ENCODE data around the gene FGF1. TPM values are rescaled to one million over a fixed set of nuclear protein-coding genes. Genes with fewer than 3 reads are reported as not detected.

The FGF1 gene
- polyA plus RNA-seq, 1 of the 3 experiments (the other 2 are of a cell fraction) = 5.3 TPM

GRCh38 chr5:142726188-142726731 is 40.4 kb upstream of the FGF1 start:
- Histone ChIP-seq H3K36me3 (replicated peaks in 1 of 2; ENCODE audit: control insufficient read depth in 1 of 2, insufficient read depth in 2 of 2, low read length in 1 of 2) (no peaks in the 10 kb centered on the region), H3F3A (replicated peaks; ENCODE audit: insufficient read depth) (peaks cover 28% of the 10 kb centered on the region), H4K20me1 (ENCODE audit: insufficient read depth) (peaks cover 3% of the 10 kb centered on the region; the same call in 1 of the 2 replicates), H3K9me2 (no peaks in the 10 kb centered on the region), H3K4me2 (peak overlapping the region; percentile 46; the same call in 1 of the 2 replicates), H3K79me2 (ENCODE audit: insufficient read depth) (no peaks in the 10 kb centered on the region), H3K27ac (ENCODE audit: low read depth in 2 of 2, low read length in 1 of 2) (peak overlapping the region; percentile 43 to 98; a peak in 3 of 4 replicates), H3K27me3 (ENCODE audit: insufficient read depth) (no peaks in the 10 kb centered on the region), H3K9ac (peak overlapping the region; percentile 66; the same call in 1 of the 2 replicates), H3K9me3 (no peaks in the 10 kb centered on the region), H3K4me1 (ENCODE audit: control insufficient read depth in 1 of 2, insufficient read depth in 2 of 2, low read depth in 1 of 2, low read length in 1 of 2) (peaks cover 0 to 25% of the 10 kb centered on the region in 2 experiments), H2AFZ (ENCODE audit: low read depth) (no peak overlapping the region), H3K4me3 (ENCODE audit: low read depth in 2 of 2, low read length in 1 of 2) (no peak overlapping the region)
- POLR2A ChIA-PET = no interaction called here
- CTCF ChIA-PET = interaction anchor here (0.8 to 29.7 kb wide), 3 partner anchors 7 to 154 kb away, joined by 3 to 472 read pairs (median 6); no protein-coding TSS in a partner anchor
- no peak for DNase-seq
- 29% methylated on average over 2 of the region's 2 CpGs for WGBS (ENCODE audit: low lambda C conversion rate)
- TF ChIP-seq TCF12 (IDR thresholded peaks at IDR 0.05) (peak; percentile 96), FOSL2 (IDR thresholded peaks at IDR 0.05; ENCODE audit: borderline replicate concordance, low read depth) (peak; percentile 78), RFX5 (IDR thresholded peaks at IDR 0.05; ENCODE audit: low read length) (no peak), PBX3 (IDR thresholded peaks at IDR 0.05) (peak; percentile 64), MAX (IDR thresholded peaks at IDR 0.05; ENCODE audit: low read depth) (peak; percentile 65), GATA2 (CRISPR knock-in tag; IDR thresholded peaks at IDR 0.05) (no peak), TEAD4 (IDR thresholded peaks at IDR 0.05; ENCODE audit: borderline replicate concordance, insufficient read depth) (peak; percentile 65; the same call in 1 of the 2 replicates), RCOR1 (IDR thresholded peaks at IDR 0.05; ENCODE audit: low read length) (no peak), NFIC (IDR thresholded peaks at IDR 0.05; ENCODE audit: borderline replicate concordance) (peak; percentile 63), EP300 (IDR thresholded peaks at IDR 0.05; ENCODE audit: borderline replicate concordance in 1 of 2, low read depth in 1 of 2, low read length in 1 of 2) (peak; percentile 59 to 61; a peak in 3 of 4 replicates), ELF1 (IDR thresholded peaks at IDR 0.05) (no peak; the same call in 1 of the 2 replicates), JUND (IDR thresholded peaks at IDR 0.05) (peak; percentile 77), TAF1 (IDR thresholded peaks at IDR 0.05; ENCODE audit: borderline replicate concordance, low read depth, low read length) (no peak), RAD21 (IDR thresholded peaks at IDR 0.05; ENCODE audit: low read length) (no peak), MXI1 (IDR thresholded peaks at IDR 0.05; ENCODE audit: low read depth, low read length) (no peak), MEF2A (IDR thresholded peaks at IDR 0.05; ENCODE audit: borderline replicate concordance, low read depth) (peak; percentile 90)
